Ascending aorta (tissue), 2 donors: Measurements from ENCODE around the gene CERS2. TPM values are rescaled to one million over a fixed set of nuclear protein-coding genes. Genes with fewer than 3 reads are reported as not detected.

Source experiments
- DNase-seq, 2 donors: peaks; one replicate each; pipeline ENCODE4 v3.0.0-alpha.2; 2019; ENCODE audit warnings: low spot score in 2 of 2
- H3K27ac ChIP-seq, 2 donors: fragments of 200-600 bp; sonication (generic); one replicate each; pipeline ENCODE4 v1.5.1; 2016 to 2017; ENCODE audit warnings: mild to moderate bottlenecking in 1 of 2
- H3K27me3 ChIP-seq: fragments of 200-600 bp; sonication (generic); one replicate; pipeline ENCODE4 v1.5.1; 2017
- H3K36me3 ChIP-seq, 2 donors: fragments of 200-600 bp; sonication (generic); one replicate each; pipeline ENCODE4 v1.5.1; 2016
- H3K4me1 ChIP-seq, 2 donors: fragments of 200-600 bp; sonication (generic); one replicate each; pipeline ENCODE4 v1.5.1; 2016 to 2017; ENCODE audit warnings: mild to moderate bottlenecking in 1 of 2
- H3K4me3 ChIP-seq, 2 donors: fragments of 200-600 bp; sonication (generic); one replicate each; pipeline ENCODE4 v1.5.1; 2016 to 2017; ENCODE audit warnings: mild to moderate bottlenecking in 1 of 2
- H3K9me3 ChIP-seq, 2 donors: fragments of 200-600 bp; sonication (generic); one replicate each; pipeline ENCODE4 v1.5.1; 2016
- CTCF ChIP-seq, 3 experiments: fragments of 200-600 bp in 2 of 3; fragments of 450-650 bp in 1 of 3; sonication (generic) in 2 of 3; IDR thresholded peaks; one replicate each; pipeline ENCODE4 v1.5.1; 2016 to 2019; ENCODE audit warnings: antibody characterized with exemption in 3 of 3, mild to moderate bottlenecking in 1 of 3, moderate library complexity in 1 of 3
- intact Hi-C: fragments of 100-400 bp; cut with DNase I; formaldehyde crosslinking; loops from one replicate; pipeline ENCODE4 v1.15.1; 2023
- total RNA-seq: library from RNA; depleted of rRNA; stranded (reverse); fragments of >200 nt; gene quantifications from one replicate; pipeline ENCODE4 v1.1.0, GENCODE V29; 2016

The CERS2 gene
- total RNA-seq, 1 donor from 2014 or later: 114 TPM

GRCh38 chr1:150976879-150977694, 2.5 kb upstream of the CERS2 start:
- Histone ChIP-seq H3K4me1 (peaks cover 18 to 46% of the 10 kb centered on the region in 2 donors), H3K4me3 (no peak overlapping the region), H3K27ac (peak overlapping the region; percentile 95 to 99), H3K36me3 (no peaks in the 10 kb centered on the region), H3K27me3 (no peaks in the 10 kb centered on the region), H3K9me3 (no peaks in the 10 kb centered on the region)
- no peak for TF ChIP-seq CTCF (IDR thresholded peaks at IDR 0.05)
- peak; percentile 90 to 97 for DNase-seq
- intact Hi-C loops: loop anchor here (1.0 to 10.0 kb wide), 3 partner anchors 31 to 422 kb away; partner anchors contain the start of genes GOLPH3L and PRUNE1

GRCh38 chr1:150976401-150976821, 1.8 kb upstream of the CERS2 start:
- DNase-seq: no peak
- Histone ChIP-seq H3K36me3 (no peaks in the 10 kb centered on the region), H3K9me3 (no peaks in the 10 kb centered on the region), H3K27ac (peak overlapping the region; percentile 95 to 99), H3K4me1 (peaks cover 18 to 53% of the 10 kb centered on the region in 2 donors), H3K4me3 (no peak overlapping the region), H3K27me3 (no peaks in the 10 kb centered on the region)
- no peak for TF ChIP-seq CTCF (IDR thresholded peaks at IDR 0.05)
- intact Hi-C loops: loop anchor here (10.0 kb wide), 2 partner anchors 282 to 422 kb away; partner anchors contain the start of gene GOLPH3L

GRCh38 chr1:150973836-150974579, 627 bp downstream of the CERS2 start:
- TF ChIP-seq CTCF (IDR thresholded peaks at IDR 0.05): no peak
- Histone ChIP-seq H3K27me3 (no peaks in the 10 kb centered on the region), H3K27ac (peak overlapping the region; percentile 95 to 99), H3K9me3 (no peaks in the 10 kb centered on the region), H3K4me1 (peaks cover 18 to 65% of the 10 kb centered on the region in 2 donors), H3K36me3 (peaks cover 2% of the 10 kb centered on the region in 2 donors), H3K4me3 (peak overlapping the region; percentile 79 to 99)
- intact Hi-C loops: loop anchor here (2.0 to 10.0 kb wide), 4 partner anchors 47 to 419 kb away; partner anchors contain the start of genes ARNT, GOLPH3L and SETDB1
- peak in 1 of 2 donors; percentile 73 for DNase-seq

GRCh38 chr1:150973258-150973835, 1.3 kb downstream of the CERS2 start:
- no peak for DNase-seq
- Histone ChIP-seq H3K4me3 (peak overlapping the region; percentile 79 to 99), H3K27me3 (no peaks in the 10 kb centered on the region), H3K4me1 (peaks cover 18 to 59% of the 10 kb centered on the region in 2 donors), H3K36me3 (peaks cover 8 to 9% of the 10 kb centered on the region in 2 donors), H3K9me3 (no peaks in the 10 kb centered on the region), H3K27ac (peak overlapping the region; percentile 95 to 99)
- no peak for TF ChIP-seq CTCF (IDR thresholded peaks at IDR 0.05)
- intact Hi-C loops: loop anchor here (5.0 to 10.0 kb wide), 3 partner anchors 46 to 419 kb away; partner anchors contain the start of genes GOLPH3L and SETDB1

GRCh38 chr1:150972417-150972940, 2.2 kb downstream of the CERS2 start:
- no peak for TF ChIP-seq CTCF (IDR thresholded peaks at IDR 0.05)
- Histone ChIP-seq H3K9me3 (no peaks in the 10 kb centered on the region), H3K27me3 (no peaks in the 10 kb centered on the region), H3K4me3 (peak overlapping the region; percentile 79 to 99), H3K4me1 (peaks cover 11 to 50% of the 10 kb centered on the region in 2 donors), H3K36me3 (peaks cover 17% of the 10 kb centered on the region in 2 donors), H3K27ac (peak overlapping the region; percentile 95 to 99)
- DNase-seq: no peak
- intact Hi-C loops: loop anchor here (5.0 to 10.0 kb wide), 3 partner anchors 45 to 418 kb away; partner anchors contain the start of genes GOLPH3L and SETDB1
